GM19035 (cell line): Measurements from ENCODE around the gene LMX1B.

ENCODE experiments used
- ATAC-seq: cut with Tn5 transposase; IDR thresholded peaks from one replicate; pipeline ENCODE4 v1.9.1; 2021; ENCODE audit not compliant: unreplicated experiment

LMX1B gene

DNA sequence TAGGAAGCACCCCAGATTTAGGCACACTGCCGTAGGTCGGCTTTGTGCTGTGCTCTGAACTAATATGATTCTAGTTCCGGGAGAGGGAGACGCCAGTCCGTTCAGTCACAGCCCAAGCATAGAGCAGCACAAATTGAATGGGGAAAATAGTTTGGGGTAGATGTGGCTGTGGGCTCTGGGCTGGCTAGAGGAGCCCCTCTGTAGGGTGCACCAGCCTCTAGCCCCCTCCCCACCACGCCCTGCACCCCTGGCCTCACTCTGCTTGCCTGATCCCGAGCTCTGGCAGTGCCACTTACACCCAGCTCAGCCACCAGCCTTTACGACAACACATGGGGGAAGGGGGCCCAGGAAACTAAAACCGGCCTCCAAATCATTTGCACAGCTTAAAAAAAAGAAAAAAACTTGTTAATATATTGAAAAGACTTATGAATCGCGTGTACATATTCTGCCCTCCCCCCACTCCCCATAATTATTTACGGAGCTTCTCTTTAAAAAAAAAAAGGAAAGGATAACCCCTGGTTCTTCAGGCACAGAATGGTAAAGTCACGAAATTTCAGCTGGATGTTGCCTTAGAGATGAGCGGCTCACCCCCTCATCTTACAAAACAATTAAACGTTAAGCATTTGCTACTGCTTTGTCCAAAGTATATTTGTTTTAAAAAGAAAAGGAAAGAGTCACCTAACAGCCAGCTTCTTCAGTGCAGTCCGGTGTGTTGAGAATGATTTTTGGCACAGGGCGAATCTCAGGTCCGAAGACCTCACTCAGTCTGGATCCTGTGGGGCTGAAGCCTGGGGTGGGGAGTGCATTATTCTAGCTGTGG lies 3.5 kb downstream of the LMX1B start:
- no peak for ATAC-seq

DNA sequence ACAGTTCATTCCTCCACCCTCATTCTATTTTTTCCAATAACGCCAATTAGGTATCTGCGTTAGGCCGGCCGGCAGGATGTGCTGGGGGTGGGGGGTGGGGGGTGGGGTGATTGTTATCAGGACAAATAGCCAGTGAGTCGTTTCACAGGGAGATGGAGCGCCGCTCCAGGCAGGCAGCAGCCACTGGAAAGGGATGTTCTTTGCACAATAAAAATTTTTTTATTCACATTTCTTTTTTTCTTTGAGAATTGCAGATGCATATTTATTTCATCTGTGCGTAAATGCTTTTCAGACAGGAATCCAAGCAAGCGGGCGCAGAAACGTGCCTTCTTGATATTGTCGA lies 4.1 kb downstream of the LMX1B start:
- no peak for ATAC-seq

DNA sequence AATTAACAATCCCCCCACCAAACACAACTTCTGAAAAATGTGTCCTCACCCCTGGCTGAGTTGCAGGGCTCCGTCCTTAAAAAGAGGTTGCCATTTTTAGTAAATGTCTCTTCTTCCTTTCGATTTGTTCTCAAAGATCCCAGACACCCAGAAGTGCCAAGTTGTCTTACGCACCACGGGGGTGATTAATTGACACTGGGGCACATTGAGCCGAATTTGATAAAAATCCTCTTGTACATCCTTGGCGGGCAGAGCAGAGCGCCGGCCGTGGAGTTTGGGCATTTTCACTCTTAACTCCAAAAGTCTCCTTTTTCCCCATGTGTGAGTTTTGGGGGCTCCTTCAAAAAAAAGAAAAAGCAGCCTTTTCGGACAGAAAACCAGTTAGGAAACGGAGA lies 4.5 kb downstream of the LMX1B start:
- ATAC-seq: no peak

DNA sequence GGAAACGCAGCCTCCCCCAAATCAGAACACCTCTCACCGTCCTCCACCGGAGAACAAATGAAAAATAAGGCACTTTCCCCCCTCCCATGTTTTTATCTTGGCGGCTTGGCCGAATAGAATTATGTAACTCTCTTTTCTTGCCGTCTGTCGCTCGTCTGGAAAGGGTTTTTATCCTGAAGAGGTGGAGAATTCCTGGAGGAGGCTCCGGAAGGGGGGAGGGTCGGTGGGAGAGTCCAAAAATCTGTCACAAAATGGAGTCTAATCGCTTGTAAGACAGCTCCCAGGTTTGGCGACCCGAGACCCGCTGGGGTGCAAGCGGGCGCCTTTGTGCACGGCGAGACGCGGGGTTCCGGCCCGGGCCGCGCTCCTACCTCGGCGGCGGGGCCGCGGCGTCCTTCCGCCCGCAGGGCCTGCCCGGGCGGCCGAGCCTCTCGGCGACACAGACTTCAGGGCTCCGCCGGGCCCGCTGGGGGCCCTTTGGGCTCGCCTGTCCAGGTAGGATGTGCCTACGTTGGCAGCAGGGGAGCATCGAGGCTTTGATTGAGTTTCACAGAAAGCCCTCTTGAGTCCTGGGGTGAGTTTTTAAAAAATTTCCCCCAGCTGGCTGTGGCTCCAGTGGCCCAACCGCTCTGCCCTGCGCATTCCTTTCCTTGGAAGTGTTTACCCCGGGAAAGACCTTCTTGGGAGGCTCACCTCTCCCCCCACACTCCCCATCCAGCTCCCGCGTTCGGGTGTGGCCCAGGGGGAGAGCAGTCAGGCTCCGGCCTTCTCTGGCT lies 5.0 kb downstream of the LMX1B start:
- ATAC-seq: no peak

DNA sequence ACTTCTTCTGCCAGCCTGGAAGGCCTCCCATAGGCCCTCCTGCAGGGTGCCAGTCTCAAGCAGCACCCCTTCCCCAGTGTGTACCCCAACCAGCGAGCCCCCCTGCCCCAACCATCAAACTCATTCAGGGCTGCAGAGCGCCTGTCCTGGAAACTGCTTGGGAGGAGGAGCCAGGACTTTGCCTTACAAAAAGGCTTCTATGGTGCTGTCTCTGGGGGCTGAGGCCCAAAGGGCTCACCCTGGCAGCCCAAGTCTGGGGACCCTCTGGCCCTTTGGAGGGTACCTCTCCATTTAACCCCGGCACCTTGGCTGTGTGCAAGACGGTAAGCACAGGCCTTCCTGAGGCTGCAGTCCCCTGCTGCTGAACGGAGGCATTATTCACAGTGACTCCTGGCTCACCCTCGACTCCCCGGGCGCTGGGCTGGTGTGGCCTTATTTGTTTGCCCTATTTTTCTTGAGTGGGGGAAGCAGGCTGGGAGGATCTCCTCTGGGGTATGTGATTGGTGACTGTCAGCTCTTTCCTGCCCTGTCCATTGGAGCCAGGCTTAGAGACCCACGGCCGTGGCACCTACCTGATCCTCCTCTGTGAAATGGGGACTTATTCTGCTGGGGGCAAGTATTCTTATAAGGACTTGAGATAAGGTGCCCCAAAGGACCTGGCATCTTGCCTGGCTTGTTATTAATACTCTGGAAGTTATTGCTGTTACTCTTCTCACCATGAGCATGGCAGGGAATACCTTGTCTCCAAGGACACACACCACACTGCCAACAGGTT lies 5.8 kb downstream of the LMX1B start:
- ATAC-seq: no peak

DNA sequence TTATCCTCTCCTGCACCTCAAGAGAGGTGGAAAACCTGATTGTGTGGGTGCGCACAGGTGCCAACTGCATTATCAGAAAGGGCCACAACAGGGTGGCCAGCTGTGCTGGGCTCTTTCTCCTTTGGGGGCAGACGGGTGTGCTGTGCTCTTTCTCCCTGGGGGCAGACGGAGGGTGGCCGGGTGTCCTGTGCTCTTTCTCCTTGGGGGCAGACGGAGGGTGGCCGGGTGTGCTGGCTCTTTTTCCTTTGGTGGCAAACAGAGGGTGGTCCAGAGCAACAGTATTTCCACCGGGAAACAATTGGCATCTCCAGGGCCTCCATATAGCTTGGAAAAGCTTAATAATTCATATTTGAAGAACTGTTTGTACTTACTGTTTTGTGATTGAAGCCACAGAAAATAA lies 6.8 kb downstream of the LMX1B start:
- ATAC-seq: no peak

DNA sequence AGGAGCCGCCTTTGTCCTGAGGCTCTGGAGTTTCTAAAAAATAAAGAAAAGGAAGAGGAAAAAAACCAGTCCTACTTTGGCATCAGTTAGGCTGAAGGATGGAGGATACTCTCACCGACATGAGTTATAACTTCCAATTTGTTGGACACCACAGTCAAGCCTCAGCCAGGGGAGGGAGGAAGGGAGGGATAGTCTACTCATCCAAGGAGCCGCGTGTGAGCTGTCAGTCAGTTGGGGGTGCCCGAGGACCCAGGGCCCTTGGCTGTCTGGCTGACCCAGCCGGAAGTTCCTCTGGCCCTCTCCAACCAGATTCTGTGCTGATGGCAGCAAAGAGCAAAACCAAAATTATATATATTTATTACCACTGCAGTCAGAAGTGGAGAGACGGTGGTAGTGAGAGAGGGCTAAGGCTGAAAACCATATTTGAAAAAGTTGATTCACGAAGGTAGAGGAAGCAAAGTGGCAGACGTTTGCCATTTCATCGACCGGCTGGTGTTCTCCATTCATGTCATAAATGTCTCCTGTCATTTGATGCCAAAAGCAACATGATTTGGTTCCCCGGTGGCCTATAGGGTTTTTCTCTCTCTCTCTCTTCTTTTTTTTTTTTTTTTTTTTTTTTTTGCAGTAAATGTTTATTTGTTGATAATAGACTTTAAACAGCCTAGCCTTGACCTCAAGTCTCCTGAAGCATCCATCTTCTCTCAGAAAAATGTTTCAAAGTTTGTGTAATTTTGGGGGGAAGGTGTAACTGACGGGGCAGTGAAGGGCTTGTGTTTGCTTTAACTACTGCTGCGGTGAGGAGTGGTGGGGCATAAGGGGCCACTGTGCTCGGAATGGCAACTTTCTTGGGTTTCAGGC lies 7.6 kb downstream of the LMX1B start:
- no peak for ATAC-seq

DNA sequence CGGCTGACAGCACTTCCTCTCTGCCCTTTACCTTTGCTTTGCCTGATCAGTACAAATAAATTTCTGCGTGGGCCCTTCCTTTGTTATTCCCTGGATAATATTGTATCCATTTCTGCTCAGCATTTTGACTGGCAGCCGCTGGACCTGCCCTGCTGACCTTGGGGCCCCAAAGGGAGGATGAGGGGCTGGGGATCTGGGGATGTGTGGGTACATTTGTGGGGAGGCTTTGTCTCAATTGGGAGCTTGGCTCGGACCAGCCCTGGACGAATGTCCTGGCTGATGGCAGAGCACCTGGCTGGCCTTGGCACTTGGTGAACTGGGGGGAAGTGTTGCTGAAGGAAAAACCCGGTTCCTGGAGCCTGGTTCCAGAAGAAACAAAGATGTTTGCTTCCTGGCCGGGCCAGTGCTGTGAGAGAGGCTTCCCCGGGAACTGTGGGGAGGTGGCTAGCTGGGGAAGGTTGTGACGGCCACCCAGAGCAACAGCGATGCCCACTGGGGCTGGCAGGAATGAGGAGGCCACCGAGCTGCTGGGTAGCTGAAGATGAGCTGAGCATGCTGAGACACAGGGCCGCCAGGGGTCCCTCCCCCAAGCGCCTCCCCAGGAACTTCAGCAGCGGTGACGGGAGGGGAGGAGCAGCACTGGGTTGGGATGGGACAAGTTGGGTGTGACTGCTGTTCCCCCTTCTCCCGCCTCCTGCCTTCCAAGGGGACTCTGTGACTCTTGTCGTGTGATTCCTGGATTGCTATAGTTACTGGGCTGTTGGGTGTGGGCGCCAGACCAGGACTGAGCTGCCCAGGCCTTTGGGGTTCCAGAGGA lies 8.4 kb downstream of the LMX1B start:
- no peak for ATAC-seq

DNA sequence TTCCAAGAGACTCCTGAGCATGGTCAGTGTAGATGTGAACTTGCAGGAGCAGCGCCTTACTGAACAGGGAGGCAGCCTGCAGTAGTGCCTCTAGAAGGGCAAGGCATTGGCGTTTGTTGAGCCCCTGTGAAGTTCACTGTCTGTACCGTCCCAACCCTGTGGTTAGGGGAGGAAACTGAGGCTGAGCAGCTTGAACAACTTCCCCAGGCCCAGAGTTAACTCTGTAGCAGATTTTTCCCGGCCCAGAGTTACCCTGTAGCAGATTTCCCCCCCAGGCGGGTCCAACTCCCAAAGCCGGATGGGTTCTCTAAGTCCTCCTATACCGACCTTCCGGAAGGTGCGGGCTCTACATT lies 9.6 kb downstream of the LMX1B start:
- no peak for ATAC-seq

DNA sequence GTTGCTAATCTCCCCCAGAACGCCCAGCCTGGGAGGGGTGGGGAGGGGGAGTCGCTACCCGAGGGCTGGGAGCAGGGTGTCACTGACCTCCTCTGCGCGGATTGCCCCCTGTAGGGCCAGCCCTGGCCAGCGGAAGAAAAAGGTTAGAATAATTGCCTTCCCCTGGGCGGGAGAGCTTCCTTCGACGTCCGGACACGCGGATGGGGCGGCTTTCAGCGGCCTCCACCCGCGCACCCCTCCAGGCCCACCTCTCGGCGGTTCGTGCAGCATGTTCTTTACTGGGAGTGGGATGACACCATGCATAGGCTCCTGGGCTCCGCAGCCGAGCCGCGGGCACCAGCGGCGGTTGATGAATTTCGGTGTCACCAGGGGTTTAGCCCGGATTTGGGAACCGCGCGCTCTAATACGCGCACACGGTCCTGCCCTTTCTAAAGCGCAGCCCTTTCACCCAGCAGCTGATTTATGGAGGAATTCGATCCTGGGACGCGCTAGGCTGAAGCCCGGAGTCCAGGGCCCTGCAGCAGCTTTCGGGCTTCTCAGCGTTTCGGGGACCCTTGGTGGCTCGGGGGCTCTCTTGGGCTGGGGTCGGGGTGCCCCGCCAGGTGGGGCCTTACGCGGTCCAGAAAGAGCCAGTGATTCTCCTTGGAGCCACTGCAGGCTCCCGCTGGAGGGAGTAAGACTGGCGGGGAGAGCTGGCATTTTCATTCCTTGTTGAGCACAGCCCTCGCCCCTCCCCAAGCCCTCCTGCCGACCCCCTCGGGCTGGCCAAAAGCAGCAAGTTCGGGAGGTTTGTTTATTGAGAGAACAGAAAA lies 10.1 kb downstream of the LMX1B start:
- ATAC-seq: no peak

DNA sequence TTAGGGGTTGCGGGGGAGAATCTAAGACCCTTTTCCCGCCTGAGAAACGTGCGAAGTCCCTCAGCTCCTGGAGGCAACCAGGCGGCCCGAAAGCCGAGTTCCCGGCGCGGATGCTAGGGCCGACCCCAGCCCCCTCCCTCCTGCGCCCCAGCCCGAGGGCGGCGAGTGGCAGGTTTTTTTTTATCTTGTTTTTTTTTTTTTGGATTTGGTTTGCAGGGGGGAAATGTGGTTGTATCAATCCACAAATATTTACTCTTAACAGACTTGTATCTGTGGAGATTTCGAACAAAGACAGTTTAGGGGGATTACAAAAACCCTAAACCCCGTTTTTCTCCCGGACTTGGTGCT lies 10.7 kb downstream of the LMX1B start:
- ATAC-seq: no peak

DNA sequence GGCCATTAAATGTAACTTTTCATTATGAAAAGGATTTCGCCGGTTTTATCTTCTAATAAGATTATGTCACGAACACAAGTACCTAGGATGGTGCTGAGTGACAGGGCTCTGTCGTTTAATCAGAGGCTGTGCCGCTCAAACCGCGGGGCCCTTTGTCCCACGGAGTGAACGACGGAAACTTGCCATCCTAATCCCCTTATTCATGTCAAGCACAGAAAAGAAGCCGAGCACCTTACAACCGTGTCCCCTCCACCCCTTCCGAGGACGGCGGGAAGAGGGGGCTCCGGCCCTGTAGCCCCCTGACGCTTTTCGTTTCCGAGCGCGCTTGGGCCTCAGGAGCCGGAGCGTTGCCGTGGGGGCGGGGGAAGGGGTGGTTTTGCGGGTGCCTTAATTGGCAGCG lies 11.2 kb downstream of the LMX1B start:
- no peak for ATAC-seq

DNA sequence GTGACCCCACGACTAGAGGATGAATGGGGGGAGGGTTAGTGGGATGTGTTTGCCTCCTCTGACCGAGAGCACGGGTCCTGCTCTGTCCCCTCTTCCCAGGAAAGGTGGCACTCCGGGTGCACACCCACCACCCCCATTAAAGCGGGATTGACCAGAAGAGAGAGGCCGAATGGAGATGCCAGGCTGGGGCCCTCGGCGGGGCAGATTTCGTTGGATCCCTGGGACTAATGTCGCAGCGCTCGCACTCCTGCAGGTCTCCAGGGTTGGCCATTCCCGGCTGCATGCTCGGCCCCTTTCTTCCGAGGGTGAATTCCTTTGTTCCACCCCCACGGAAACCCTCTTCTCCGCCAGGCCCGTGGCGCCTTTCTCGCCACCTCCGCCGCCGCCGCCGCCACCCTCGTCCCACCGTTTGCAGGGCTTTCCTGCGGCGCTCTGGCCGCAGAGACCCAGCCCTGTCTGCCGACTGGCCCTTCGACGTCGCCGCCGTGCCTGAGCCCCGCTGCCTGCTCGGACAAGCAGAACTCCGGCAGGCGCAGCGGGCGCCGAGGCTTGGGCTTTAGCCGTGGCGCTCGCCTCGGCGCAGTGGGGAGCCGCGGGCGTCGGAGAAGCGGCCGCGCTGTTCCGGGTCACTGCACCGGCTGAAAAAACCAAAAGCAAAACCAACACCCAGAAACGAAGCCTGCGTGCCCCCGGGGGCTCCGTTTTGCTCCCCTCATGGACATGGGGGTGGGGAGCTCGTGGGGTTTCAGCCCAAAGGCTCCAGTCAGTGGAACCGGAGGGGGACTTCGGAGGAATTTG lies 11.8 kb downstream of the LMX1B start:
- no peak for ATAC-seq

DNA sequence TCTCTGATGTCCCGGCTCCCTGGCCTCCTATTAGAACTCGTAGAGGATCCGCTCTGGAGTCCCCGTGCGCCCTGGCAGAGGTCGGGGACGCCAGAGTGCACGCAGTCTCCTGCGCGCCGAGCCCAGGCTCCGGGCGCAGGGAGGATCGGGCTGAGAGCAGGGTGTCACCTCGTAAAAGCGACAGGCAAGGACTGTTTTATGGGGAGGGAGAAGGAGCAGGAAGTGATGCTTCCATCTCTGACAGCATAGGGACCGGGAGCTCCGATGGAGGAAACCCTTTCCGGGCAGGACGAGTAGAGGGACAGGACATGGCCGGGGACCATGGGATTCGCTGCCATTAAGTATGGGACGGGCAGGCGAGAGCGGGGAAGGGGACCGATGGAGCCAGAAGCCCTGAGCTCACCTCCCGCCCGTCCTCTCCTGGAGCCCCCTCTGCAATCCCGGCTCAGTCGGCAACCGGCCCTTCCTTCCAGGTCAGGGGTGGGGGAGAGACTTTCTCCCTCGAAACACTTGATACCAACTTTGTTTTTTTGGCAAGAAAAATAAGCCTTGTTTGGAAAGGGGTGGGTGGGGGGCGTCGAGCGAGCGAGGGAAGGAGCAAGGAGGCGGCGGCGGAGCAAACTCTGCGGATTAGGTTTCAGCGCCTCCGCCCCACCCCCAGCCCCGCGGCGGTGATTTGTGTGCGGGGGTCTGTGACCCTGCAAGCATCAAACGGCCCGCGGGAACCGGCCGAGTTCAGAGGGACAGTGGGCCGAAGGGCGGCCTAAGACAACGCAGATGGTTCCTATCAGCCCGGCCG lies 12.6 kb downstream of the LMX1B start:
- ATAC-seq: no peak

DNA sequence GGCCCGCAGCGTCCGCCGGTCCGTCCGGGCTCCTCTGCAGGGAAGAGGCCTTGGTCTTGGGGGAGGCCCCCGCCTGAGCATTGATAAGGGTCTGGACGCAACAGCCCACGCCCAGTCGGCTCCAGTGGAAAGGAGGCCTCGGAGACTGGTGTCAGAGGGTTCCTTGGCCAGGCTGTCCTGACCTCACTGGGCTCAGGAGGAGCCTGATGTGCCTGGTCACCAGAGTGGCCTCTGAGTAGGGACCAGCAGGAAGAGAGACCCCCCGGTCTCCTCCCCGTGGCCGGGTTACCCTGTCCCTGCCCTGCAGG lies 13.2 kb downstream of the LMX1B start:
- ATAC-seq: no peak

DNA sequence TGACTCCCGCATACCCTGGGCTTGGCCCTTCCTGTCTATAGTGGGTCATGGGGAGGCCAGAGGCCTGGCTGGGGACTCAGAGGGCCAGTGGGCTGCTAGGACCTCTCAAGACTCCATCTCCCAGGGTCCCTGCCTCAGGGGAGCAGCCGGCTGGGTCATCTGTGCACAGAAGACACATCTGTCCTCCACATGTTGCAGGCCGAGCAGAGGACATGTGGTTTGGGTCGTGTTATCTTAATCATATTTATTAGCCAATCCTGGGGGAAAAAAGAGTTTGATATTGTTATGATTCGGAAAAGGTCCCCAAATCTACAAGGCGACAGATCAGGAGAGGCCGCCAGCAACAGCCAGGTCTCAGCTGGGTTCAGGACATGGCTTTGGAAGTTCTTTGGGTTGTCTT lies 14.4 kb downstream of the LMX1B start:
- no peak for ATAC-seq

DNA sequence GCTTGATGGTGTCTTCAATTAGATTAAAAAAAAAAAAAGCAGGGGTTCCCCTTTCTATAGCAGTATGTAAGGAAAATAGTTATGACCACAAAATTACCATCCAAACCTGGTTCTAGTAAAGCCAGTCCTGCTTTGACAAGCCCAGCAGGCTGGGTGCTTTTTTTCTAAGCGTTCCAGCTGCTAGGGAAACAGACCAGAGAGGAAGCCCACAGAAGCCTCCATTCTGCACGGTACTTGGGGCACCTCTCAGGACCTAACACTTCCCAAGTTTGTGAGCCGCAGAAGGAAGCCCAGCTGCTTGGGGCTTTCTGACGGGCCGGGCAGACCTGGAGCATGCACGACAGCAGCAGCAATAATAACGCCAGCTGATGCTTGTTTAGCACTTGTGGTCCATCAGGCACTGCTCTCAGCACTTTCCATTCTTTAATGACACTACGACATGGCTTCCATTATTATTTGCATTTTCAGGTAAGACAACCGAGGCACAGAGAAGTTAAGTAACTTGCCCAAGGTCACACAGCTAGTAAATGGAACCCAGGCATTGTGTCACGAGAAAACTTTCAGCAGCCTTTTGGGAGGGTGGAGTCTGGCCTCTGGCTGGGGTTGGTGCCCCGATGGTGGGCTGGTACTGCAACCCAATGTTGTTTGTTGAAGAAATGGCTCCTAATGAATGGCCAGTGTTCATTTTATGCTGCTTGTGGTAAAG lies 15.4 kb downstream of the LMX1B start:
- no peak for ATAC-seq
